Neuronal stem cell (in vitro differentiated cells): Measurements from ENCODE around the gene OR1J4.

ENCODE experiments used
- DNase-seq: peaks from one replicate; pipeline ENCODE4 v3.0.0-alpha.2; 2013; ENCODE audit warnings: low spot score
- H2AFZ ChIP-seq: one replicate; pipeline ENCODE4 v1.6.1; 2013; ENCODE audit warnings: mild to moderate bottlenecking, low read length, inconsistent platforms
- H2AK5ac ChIP-seq: 2 replicates; pipeline ENCODE4 v1.6.1; 2013; ENCODE audit warnings: low read depth, mild to moderate bottlenecking, inconsistent platforms, low read length, moderate library complexity, mixed read lengths
- H2BK120ac ChIP-seq: 2 replicates; pipeline ENCODE4 v1.6.1; 2013; ENCODE audit warnings: low read depth, mild to moderate bottlenecking, inconsistent platforms, low read length, moderate library complexity, mixed read lengths
- H2BK12ac ChIP-seq: one replicate; pipeline ENCODE4 v1.6.1; 2013; ENCODE audit warnings: low read length, inconsistent platforms
- H2BK15ac ChIP-seq: 2 replicates; pipeline ENCODE4 v1.6.1; 2013; ENCODE audit warnings: mild to moderate bottlenecking, low read length, inconsistent platforms, mixed read lengths
- H2BK5ac ChIP-seq: one replicate; pipeline ENCODE4 v1.6.1; 2013; ENCODE audit warnings: inconsistent platforms, mild to moderate bottlenecking, low read length, moderate library complexity
- H3K14ac ChIP-seq: one replicate; pipeline ENCODE4 v1.6.1; 2013; ENCODE audit warnings: low read length, inconsistent platforms
- H3K18ac ChIP-seq: 2 replicates; pipeline ENCODE4 v1.6.1; 2013; ENCODE audit warnings: low read length, inconsistent platforms
- H3K23ac ChIP-seq: 2 replicates; pipeline ENCODE4 v1.6.1; 2013; ENCODE audit warnings: low read depth, mild to moderate bottlenecking, mixed read lengths, low read length, inconsistent platforms; ENCODE audit not compliant: poor library complexity
- H3K27ac ChIP-seq: replicated peaks from 3 replicates; pipeline ENCODE4 v1.5.1; 2013; ENCODE audit warnings: low read length, inconsistent platforms
- H3K27me3 ChIP-seq, 3 experiments: 2 replicates each; pipeline ENCODE4 v1.6.1; 2013; ENCODE audit warnings: low read length in 3 of 3, mild to moderate bottlenecking in 2 of 3, inconsistent platforms in 1 of 3, low read depth in 1 of 3, mixed read lengths in 1 of 3, moderate library complexity in 1 of 3; ENCODE audit not compliant: control insufficient read depth in 3 of 3, insufficient read depth in 3 of 3
- H3K36me3 ChIP-seq, 2 donors: replicated peaks in 1 of 2; 2 replicates each; pipeline ENCODE4 v1.6.1; 2013; ENCODE audit warnings: low read length in 2 of 2; ENCODE audit not compliant: control insufficient read depth in 2 of 2, insufficient read depth in 2 of 2
- H3K4ac ChIP-seq: 2 replicates; pipeline ENCODE4 v1.6.1; 2013; ENCODE audit warnings: inconsistent platforms, mild to moderate bottlenecking, low read length, moderate library complexity
- H3K4me1 ChIP-seq, 2 donors: 1 replicate in 1 of 2; 2 replicates in 1 of 2; pipeline ENCODE4 v1.6.1; 2013; ENCODE audit warnings: low read length in 2 of 2, low read depth in 1 of 2; ENCODE audit not compliant: control insufficient read depth in 2 of 2, insufficient read depth in 1 of 2
- H3K4me2 ChIP-seq: one replicate; pipeline ENCODE4 v1.6.1; 2013; ENCODE audit warnings: mild to moderate bottlenecking, low read length, inconsistent platforms; ENCODE audit not compliant: insufficient read depth, poor library complexity, severe bottlenecking
- H3K4me3 ChIP-seq, 2 donors: 2 replicates each; pipeline ENCODE4 v1.5.1; 2013; ENCODE audit warnings: low read length in 2 of 2, mild to moderate bottlenecking in 2 of 2, inconsistent platforms in 1 of 2, moderate library complexity in 1 of 2
- H3K79me1 ChIP-seq: one replicate; pipeline ENCODE4 v1.6.1; 2013; ENCODE audit warnings: low read depth, mild to moderate bottlenecking, inconsistent platforms, low read length, moderate library complexity
- H3K9ac ChIP-seq: one replicate; pipeline ENCODE4 v1.6.1; 2013; ENCODE audit warnings: mild to moderate bottlenecking, low read depth, low read length, inconsistent platforms; ENCODE audit not compliant: poor library complexity
- H3K9me3 ChIP-seq, 2 donors: replicated peaks in 1 of 2; 2 replicates each; pipeline versions ENCODE3 to v1.6.1; 2013; ENCODE audit warnings: low read length in 2 of 2, mild to moderate bottlenecking in 2 of 2, inconsistent platforms in 1 of 2, low read depth in 1 of 2, mixed read lengths in 1 of 2, moderate library complexity in 1 of 2; ENCODE audit not compliant: control insufficient read depth in 2 of 2, insufficient read depth in 1 of 2
- H4K8ac ChIP-seq: one replicate; pipeline ENCODE4 v1.6.1; 2013; ENCODE audit warnings: low read depth, mild to moderate bottlenecking, inconsistent platforms, low read length, moderate library complexity
- H4K91ac ChIP-seq: one replicate; pipeline ENCODE4 v1.6.1; 2013; ENCODE audit warnings: low read length, low read depth, mild to moderate bottlenecking, inconsistent platforms; ENCODE audit not compliant: poor library complexity
- WGBS, 2 donors: extraction: QIAGEN DNeasy Blood & Tissue Kit; methylation state at CpG; one replicate each; pipeline ENCODE4 v1.1.7; 2013; ENCODE audit warnings: missing lambda C conversion rate in 2 of 2, mixed read lengths in 1 of 2; ENCODE audit not compliant: insufficient read length in 2 of 2, insufficient replicate concordance in 1 of 2; ENCODE audit errors: extremely low coverage in 2 of 2; 5-methylcytosine and 5-hydroxymethylcytosine counted together

Gene OR1J4

GRCh38 chr9:122561446-122561845 is 42.5 kb downstream of the OR1J4 start:
- H3K9me3 ChIP-seq, result peaks cover 0 to 9% of the 10 kb centered on the region in 2 donors
- WGBS, 2 donors, result no CpG with 5 or more reads among the region's 4 CpGs

GRCh38 chr9:122562134-122562760 is 43.3 kb downstream of the OR1J4 start:
- Histone ChIP-seq H2BK12ac (no peak overlapping the region), H3K36me3 (no peaks in the 10 kb centered on the region), H2AK5ac (no peak overlapping the region), H3K23ac (peak overlapping the region; percentile 10), H4K91ac (no peak overlapping the region), H4K8ac (no peak overlapping the region), H2AFZ (no peak overlapping the region), H2BK5ac (no peak overlapping the region), H3K9me3 (peaks cover 0 to 9% of the 10 kb centered on the region in 2 donors), H3K27me3 (no peaks in the 10 kb centered on the region), H3K4me1 (no peaks in the 10 kb centered on the region), H3K4ac (no peak overlapping the region), H2BK15ac (no peak overlapping the region), H2BK120ac (no peak overlapping the region), H3K14ac (no peak overlapping the region), H3K4me2 (no peak overlapping the region), H3K79me1 (no peaks in the 10 kb centered on the region), H3K18ac (no peak overlapping the region), H3K27ac (no peak overlapping the region), H3K9ac (no peak overlapping the region), H3K4me3 (no peak overlapping the region)
- DNase-seq, result no peak
- WGBS, 2 donors, result no CpG with 5 or more reads among the region's 9 CpGs

More at GRCh38 chr9:122561446-122561845, 42.5 kb downstream of the OR1J4 start:
- no peaks in the 10 kb centered on the region for H3K36me3 ChIP-seq
- no peak overlapping the region for H3K4me2 ChIP-seq
- no peak overlapping the region for H2BK120ac ChIP-seq
- no peaks in the 10 kb centered on the region for H3K4me1 ChIP-seq
- no peak overlapping the region for H2AK5ac ChIP-seq
- no peak overlapping the region for H3K4me3 ChIP-seq
- H4K8ac ChIP-seq, result no peak overlapping the region
- no peak overlapping the region for H2BK12ac ChIP-seq
- no peak overlapping the region for H3K4ac ChIP-seq
- DNase-seq, result no peak
- H3K23ac ChIP-seq, result no peak overlapping the region
- H3K79me1 ChIP-seq, result no peaks in the 10 kb centered on the region
- H3K18ac ChIP-seq, result no peak overlapping the region
- H3K27me3 ChIP-seq, result no peaks in the 10 kb centered on the region
- no peak overlapping the region for H2AFZ ChIP-seq
- no peak overlapping the region for H3K14ac ChIP-seq
- H3K9ac ChIP-seq, result no peak overlapping the region
- no peak overlapping the region for H4K91ac ChIP-seq
- H3K27ac ChIP-seq, result no peak overlapping the region
- no peak overlapping the region for H2BK15ac ChIP-seq
- H2BK5ac ChIP-seq, result no peak overlapping the region

GRCh38 chr9:122567901-122568300 is 49.0 kb downstream of the OR1J4 start:
- H3K4me1 ChIP-seq, result no peaks in the 10 kb centered on the region
- no peaks in the 10 kb centered on the region for H3K79me1 ChIP-seq
- no peak overlapping the region for H2BK15ac ChIP-seq
- no peak overlapping the region for H4K91ac ChIP-seq
- no peak overlapping the region for H3K4ac ChIP-seq
- no peak overlapping the region for H4K8ac ChIP-seq
- no peak overlapping the region for H2BK5ac ChIP-seq
- no peak overlapping the region for H3K23ac ChIP-seq
- H3K4me2 ChIP-seq, result no peak overlapping the region
- H2AFZ ChIP-seq, result no peak overlapping the region
- DNase-seq, result no peak
- no peak overlapping the region for H3K27ac ChIP-seq
- H3K9me3 ChIP-seq, result peaks cover 0 to 26% of the 10 kb centered on the region in 2 donors
- H3K14ac ChIP-seq, result no peak overlapping the region
- no CpG with 5 or more reads among the region's 4 CpGs for WGBS, 2 donors
- H3K18ac ChIP-seq, result no peak overlapping the region
- no peak overlapping the region for H3K9ac ChIP-seq
- no peaks in the 10 kb centered on the region for H3K27me3 ChIP-seq
- no peak overlapping the region for H2AK5ac ChIP-seq
- H2BK12ac ChIP-seq, result no peak overlapping the region
- no peaks in the 10 kb centered on the region for H3K36me3 ChIP-seq
- H2BK120ac ChIP-seq, result no peak overlapping the region
- no peak overlapping the region for H3K4me3 ChIP-seq
